Measurements from ENCODE around the gene CAVIN3.

The CAVIN3 gene, protein sequence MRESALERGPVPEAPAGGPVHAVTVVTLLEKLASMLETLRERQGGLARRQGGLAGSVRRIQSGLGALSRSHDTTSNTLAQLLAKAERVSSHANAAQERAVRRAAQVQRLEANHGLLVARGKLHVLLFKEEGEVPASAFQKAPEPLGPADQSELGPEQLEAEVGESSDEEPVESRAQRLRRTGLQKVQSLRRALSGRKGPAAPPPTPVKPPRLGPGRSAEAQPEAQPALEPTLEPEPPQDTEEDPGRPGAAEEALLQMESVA

GRCh38 chr11:6320411-6321155 lies at the start of gene CAVIN3:
Gene CAVIN3 (minus strand): TSS chr11:6320501. CDS start chr11:6320476, 25 bp downstream.
- no peak for DNase-seq

- no peak for DNase-seq
These were observed 45.4 kb upstream of the CAVIN3 start for GRCh38 chr11:6365659-6366058.

- DNase-seq, result peak; percentile 36
These were observed 42.8 kb upstream of the CAVIN3 start for GRCh38 chr11:6362873-6363678.

DNA sequence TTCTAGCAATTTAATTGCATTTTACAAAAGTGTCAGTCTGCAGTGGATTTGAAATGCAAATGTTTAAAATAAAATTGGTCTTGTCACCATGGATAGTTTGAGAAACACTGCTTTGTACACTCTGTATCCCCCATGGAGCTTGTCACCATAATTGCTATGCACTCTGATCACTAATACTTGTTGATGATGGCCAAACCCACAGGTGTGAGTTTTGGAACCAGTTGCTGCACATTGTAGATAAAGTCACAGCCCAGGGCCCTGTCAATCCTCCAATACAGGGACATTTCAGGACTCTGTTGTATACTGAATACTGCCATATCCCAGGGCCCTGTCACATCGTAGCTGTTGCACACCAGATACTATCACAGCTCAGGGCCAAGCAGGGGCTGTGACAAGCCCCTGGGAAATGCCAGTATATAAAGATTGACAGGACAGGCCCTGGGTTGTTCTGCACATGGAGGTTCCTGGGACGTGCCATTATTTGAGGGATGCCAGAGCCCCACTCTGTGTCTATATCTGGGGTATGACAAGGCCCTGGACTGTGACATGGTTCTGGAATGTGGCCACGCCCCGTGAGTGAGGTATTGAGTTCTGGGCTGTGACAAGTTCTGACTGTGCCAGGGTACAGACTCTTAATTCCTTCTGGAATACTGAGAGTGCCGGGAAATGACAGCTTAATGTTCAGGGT lies 42.0 kb upstream of the CAVIN3 start:
- no peak for DNase-seq

- no peak for DNase-seq
These were observed 39.9 kb upstream of the CAVIN3 start for GRCh38 chr11:6360183-6360582.

- no peak for DNase-seq
These were observed 36.9 kb upstream of the CAVIN3 start for GRCh38 chr11:6357222-6357621.

GRCh38 chr11:6356503-6357055 lies 36.3 kb upstream of the CAVIN3 start:
- no peak for DNase-seq

DNA sequence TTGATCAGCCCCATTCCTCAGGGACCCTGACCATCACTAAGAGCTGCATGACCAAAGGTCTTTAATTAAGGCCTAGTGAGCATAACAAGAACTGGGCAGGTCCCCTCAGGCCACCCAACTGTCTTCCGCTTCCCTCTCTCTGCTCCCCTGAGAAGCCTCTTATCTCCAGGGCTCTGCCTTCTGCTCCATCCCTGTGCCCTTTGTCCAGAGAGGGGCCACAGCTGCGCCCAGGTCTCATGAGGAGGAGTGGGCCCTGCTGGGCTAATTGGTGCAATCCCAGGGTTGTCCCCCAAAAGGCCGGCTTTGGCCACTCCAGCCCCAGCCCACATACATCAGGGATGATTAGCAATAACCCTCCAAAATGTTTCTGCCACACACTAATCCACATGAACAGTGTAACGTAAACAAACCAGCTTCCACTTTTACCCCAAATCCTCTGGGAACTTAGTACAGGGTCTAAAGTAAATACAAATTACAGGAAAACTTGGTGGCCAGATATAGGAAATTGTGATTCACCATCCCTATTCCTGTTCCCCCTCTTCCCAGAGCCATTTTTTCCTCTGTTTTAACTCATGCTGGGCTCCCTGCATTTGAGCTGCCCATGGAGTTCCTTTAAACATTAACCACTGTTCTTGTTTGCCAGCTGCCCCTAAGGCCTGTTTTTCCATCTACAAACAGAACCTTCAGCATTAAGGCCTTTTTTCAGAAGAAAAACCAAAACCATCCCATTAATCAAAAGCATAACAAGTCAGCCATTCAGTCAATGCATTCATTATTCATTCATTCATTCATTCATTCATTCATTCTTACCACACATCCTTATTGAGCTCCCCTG lies 34.6 kb upstream of the CAVIN3 start:
- no peak for DNase-seq

DNA sequence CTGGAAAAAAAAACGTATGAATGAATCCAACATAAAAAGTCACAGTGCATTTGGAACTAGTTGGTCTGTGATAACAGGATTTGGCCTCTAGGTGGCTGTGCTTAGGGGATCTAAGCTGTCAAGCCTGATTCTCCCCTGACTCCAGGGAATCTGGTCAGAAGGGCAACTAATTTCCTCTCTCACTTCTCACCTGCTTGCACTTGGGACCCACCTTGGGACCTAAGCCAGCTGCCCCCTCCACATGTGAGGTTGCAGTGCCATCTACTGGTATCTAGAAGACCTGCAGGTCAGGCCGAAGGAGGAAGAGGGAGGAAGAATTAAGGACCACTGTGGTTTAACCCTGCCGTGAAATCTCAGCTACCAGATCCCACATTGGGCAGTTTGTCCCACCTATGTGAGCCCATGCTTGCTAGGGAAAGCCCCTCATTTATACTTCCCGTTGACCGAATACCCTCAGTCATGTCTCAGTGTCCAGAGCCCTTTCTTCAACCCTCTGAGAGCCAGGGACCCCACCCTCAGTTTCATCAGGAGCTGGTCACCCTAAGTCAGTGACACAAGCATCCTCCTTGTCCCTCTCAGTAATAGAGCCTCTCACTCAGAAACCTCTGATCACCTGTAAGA lies 33.2 kb upstream of the CAVIN3 start:
- peak; percentile 17 for DNase-seq

DNA sequence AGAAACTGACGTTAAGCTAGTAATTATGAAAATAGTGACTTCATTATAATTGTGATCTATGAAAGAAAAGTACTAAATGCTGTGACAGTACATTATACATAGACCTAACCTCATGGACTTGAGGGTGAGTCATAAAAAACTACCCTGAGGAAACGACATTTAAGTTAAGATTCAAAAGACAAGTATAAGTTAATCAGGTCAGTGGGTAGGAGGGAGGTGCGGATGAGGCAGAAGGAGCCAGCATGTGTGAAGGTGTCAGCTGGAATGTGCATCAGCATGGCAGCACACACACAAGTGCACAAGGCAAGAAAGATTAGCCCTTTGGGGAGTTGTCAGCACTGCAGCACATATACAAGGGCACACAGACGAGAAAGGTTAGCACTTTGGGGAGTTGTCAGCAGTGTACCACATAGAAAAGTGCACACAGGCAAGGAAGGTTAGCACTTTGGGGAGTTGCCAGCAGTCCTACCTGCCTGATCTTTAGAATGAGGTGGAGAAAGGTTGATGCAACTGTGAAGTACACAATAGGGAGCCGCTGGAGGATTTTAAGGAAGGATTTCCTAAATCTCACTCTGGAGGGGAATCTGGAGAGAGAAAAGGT lies 31.6 kb upstream of the CAVIN3 start:
- DNase-seq, result no peak

DNA sequence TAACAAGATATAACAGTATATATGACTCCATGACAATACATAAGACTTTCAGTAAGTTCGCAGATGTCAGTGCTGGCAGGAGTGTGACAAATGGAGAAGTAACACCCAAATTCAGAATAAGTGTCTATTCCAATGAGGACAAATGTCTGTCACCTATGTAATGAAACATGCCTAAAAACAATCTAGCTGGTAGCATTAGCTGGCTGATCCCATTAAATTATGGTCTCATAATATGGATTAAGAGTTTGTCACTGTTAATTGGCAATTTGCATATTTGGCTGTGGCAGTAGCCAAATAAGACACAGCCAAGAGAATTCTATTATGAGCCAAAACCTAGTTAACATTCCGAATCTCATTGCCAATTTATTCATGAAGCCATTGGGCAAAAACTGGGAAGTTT lies 30.2 kb upstream of the CAVIN3 start:
- DNase-seq, result no peak

DNA sequence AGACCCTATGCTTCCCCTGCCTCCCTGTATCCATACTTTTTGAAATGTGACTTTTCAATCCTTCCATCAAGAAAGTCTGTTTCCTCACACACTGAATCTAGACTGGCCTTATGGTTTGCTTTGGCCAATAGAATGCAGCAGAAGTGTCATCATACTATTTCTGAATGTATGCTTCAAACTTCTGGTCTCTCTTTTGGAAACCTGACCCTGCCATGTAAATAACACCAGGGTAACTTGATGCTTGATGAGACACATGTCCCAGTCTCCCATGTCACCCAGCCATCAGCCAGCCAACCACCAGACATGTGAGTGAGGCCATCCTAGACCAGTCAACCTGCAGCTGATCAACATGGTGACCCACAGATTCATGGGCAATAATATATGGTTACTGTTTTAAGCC lies 29.7 kb upstream of the CAVIN3 start:
- no peak for DNase-seq

DNA sequence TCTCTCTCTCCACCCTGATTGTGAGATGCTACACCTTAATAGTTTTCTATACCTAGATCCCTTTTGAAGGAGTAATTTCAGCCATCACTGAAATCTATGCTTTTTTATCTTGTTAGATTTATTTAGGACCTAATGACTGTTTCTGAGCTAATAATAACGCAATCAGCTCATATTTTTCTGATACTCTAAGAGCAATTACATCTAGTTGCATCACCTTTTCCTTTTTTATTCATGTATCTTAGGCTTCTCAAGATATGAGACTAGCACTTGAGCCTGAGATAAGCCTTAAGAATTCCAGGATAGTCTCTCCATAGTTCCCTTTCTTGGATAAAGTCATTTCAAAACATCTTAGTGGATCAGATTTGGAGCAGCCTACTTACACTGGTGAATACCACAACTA lies 25.1 kb upstream of the CAVIN3 start:
- no peak for DNase-seq

DNA sequence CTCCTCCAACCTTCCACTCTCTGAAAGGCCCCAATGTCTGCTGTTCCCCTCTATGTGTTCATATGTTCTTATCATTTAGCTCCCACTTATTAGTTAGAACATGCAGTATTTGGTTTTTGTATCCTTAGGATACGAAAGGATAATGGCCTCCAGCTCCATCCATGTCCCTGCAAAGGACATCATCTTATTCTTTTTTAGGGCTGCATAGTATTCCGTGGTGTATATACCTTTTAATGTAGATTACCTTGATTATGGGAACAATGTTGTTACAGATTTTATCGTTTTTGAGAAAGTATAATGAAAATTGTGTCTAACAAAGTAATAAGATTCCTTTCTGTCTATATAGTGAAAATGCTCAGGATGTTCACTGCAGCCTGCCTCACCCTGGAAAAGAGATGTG lies 16.0 kb upstream of the CAVIN3 start:
- DNase-seq, result no peak

- no peak for DNase-seq
These were observed 14.5 kb upstream of the CAVIN3 start for GRCh38 chr11:6334806-6335205.

- no peak for DNase-seq
These were observed 12.8 kb upstream of the CAVIN3 start for GRCh38 chr11:6333095-6333494.

DNA sequence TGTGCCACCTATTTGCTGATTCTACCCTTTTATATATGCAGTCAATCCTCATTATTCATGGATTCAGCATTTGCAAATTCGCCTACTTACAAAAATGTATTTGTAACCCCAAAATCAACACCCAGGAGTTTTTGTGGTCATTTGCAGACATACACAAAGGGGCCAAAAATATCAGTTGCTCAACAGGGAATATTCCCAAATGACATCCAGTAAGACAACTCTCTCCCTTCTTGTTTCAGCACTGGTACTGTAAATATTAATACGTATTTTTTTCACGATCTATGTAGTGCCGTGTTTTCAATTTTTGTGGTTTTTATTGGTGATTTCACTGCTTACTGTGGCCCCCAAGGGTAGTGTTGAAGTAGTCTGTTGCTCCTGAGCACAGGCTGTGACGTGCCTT lies 11.8 kb upstream of the CAVIN3 start:
- no peak for DNase-seq

DNA sequence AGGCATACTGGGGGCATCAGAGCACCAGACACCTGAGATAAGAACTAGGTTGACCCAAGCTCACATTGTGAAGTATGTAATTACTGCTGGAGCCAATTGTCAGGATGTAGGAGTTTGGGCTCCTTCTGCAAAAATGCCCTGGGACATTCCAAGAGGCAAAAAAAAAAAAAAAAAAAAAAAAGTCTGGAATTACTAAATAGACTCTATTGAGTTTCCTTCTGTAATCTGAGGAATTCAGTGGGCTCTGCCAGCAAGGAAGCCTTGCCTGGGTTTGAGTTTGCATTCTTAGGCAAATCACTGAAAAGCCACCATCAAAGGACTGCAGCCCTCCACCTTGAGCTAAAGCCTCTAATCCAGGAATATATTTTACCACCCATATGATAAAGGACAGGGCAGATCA lies 8.0 kb upstream of the CAVIN3 start:
- no peak for DNase-seq

DNA sequence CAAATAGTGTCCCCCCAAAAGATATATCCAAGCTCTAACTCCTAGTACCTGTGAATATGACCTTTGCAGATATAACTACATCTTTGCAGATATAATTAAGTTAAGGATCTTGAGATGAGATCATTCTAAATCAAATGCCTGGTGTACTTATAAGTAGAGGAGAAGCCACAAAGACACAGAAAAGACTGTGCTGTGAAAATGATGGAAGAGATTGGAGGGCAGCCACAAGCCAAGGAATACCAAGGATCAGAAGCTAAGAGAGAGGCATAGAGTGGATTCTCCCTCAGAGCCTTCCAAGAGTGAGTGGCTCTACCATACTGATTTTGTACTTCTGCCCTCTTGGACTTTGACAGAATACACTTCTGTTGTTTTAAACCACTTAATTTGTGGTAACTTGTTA lies 7.5 kb upstream of the CAVIN3 start:
- no peak for DNase-seq

DNA sequence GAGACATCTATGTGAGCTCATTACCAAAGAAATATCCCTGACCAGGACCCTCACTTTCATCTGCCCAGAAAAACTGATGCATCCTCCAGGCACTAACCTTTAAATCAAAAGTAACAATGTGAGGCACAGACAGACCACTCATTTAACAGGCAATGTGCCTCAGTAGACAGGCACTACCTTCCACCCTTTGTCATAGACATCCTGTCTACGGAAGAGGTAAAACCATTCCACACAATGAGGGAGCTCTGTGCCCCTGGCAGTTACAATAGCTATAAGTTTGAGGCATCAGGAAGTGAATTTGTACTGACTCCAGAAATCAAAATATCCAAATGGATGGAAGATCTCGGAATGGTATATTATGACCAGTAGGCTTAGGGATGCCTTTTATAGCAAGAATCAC lies 6.7 kb upstream of the CAVIN3 start:
- no peak for DNase-seq

DNA sequence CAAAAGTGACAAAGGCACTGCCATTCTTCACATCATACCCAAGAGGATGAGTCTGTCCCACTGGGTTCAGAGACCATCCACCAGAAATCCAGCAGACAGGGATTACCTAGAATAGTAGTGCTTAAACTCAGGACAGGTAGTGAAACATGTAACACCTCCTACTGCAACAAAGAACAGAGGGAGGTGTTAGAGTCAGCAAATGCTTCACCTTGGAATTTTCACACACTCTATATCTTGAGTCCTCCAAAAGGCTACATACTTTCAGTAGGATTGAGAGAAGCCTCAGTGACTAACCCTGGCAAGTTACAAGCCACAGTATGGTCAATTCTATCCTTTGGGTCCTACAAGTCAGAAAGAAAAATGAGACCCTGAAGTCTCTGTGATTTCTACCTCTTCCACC lies 6.0 kb upstream of the CAVIN3 start:
- no peak for DNase-seq

All from activated effector memory CD4-positive, alpha-beta T cell treated with Interleukin-2 at 50 U/mL for 16 hours (primary cell).